Cardiac fibroblast (primary cell): ENCODE results near the gene BAMBI.

ENCODE experiments used
- DNase-seq, 2 donors: peaks; one replicate each; pipeline versions ENCODE4 v3.0.0 to v3.0.0-alpha.2; 2010; ENCODE audit warnings: low read depth in 2 of 2
- H3K4me3 ChIP-seq, 2 donors: replicated peaks in 1 of 2; 1 replicate in 1 of 2; 2 replicates in 1 of 2; pipeline ENCODE4 v1.5.1; 2011; ENCODE audit warnings: low read depth in 2 of 2, low read length in 2 of 2, mild to moderate bottlenecking in 2 of 2, moderate library complexity in 1 of 2
- TF ChIP-seq, protein P1 (sequence below): IDR thresholded peaks from one replicate; pipeline ENCODE4 v1.5.1; 2011; ENCODE audit warnings: low read depth, mild to moderate bottlenecking, low read length, inconsistent platforms

BAMBI gene

DNA sequence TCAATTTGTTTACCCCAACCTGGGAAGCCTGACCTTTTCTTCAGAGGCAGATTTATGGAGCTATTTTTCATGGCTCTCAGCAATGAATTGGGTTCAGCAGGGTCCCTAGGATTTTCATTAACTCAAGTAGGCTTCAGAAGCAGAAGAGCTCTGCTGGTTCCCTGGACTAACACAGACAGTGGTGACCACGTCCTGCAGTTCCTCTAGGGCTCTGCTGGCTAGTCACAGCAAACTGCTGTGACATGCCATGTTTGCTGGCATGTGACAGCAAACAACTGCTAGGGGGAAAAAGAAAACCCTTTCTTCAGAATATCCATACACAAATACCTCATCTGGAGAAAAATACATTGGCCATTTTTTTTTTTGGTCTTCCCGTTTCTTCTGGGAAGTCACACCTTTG, 13.2 kb downstream of the BAMBI start:
- TF ChIP-seq, protein P1, sequence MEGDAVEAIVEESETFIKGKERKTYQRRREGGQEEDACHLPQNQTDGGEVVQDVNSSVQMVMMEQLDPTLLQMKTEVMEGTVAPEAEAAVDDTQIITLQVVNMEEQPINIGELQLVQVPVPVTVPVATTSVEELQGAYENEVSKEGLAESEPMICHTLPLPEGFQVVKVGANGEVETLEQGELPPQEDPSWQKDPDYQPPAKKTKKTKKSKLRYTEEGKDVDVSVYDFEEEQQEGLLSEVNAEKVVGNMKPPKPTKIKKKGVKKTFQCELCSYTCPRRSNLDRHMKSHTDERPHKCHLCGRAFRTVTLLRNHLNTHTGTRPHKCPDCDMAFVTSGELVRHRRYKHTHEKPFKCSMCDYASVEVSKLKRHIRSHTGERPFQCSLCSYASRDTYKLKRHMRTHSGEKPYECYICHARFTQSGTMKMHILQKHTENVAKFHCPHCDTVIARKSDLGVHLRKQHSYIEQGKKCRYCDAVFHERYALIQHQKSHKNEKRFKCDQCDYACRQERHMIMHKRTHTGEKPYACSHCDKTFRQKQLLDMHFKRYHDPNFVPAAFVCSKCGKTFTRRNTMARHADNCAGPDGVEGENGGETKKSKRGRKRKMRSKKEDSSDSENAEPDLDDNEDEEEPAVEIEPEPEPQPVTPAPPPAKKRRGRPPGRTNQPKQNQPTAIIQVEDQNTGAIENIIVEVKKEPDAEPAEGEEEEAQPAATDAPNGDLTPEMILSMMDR: no peak
- no peak overlapping the region for H3K4me3 ChIP-seq
- no peak for DNase-seq

DNA sequence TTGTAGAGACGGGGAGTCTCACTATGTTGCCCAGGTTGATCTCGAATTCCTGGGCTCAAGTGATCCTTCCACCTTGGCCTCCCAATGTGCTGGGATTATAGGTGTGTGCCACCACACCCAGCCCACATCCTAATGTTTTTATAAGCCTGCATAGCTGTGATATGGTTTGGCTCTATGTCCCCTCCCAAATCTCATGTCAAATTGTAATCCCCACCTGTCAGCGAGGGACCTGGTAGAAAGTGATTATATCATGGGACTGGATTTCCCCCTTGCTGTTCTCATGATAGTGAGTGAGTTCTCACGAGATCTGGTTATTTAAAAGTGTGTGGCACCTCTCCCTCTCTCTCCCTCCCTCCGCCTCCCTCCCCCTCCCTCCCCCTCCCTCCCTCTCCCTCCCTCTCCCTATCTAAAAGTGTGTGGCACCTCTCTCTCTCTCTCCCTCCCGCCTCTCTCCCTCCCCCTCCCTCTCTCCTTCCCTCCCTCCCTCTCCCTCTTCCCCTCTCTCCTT, 13.9 kb downstream of the BAMBI start:
- DNase-seq: no peak
- no peak overlapping the region for H3K4me3 ChIP-seq
- TF ChIP-seq, protein P1: no peak

DNA sequence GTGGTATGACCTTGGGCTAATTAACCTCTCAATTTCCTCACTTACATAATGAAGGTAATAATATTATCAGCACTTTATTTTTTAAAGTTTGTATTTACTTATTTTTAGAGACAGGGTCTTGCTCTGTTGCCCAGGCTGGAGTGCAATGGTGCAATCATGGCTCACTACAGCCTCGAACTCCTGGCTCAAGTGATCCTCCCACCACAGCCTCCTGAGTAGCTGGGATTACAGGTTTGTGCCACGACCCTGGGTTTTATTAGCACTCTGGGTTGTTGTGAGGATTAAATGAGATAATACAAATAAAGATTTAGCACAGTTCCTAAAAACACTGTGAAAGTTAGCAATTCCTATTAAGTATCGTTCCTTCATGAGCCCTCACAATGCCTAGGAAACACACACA, 14.7 kb downstream of the BAMBI start:
- TF ChIP-seq, protein P1: no peak
- DNase-seq: no peak
- H3K4me3 ChIP-seq: no peak overlapping the region

DNA sequence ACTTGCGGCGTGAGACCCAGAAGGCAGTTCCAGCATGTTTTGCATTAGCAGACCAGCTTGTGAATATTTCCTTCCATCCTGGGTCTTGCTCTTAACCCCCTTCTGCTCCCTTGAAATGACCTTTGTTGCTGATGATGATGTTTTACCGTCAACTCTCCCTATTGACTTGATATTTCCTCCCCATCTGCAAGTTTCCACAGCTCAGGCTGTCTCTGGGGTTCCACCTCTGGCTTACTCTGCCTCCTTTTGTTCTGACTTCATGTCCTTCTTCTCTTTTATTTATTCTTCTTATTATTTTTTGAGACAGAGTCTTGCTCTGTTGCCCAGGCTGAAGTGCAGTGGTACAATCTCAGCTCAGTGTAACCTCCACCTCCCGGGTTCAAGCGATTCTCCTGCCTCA, 17.2 kb downstream of the BAMBI start:
- TF ChIP-seq, protein P1: no peak
- DNase-seq: no peak
- H3K4me3 ChIP-seq: no peak overlapping the region

DNA sequence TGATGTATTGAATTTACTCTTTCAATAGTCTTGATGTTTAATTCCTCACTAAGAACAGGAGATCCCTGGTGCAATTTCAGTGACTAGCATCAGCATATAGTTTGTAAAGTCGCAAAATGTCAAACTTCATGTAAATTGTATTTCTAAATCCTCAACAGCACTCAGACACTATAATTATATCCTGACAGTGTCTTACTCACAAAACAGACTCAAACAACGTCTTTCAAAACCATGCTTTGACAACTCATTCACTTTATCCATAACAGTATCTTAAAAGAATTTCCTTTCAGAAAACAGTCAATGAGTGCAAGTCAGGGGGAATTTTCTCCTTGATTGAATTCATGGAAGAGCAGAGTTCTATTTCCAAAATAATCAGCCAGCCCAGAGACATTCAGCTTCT, 20.8 kb downstream of the BAMBI start:
- TF ChIP-seq, protein P1: no peak
- DNase-seq: no peak
- H3K4me3 ChIP-seq: no peak overlapping the region

DNA sequence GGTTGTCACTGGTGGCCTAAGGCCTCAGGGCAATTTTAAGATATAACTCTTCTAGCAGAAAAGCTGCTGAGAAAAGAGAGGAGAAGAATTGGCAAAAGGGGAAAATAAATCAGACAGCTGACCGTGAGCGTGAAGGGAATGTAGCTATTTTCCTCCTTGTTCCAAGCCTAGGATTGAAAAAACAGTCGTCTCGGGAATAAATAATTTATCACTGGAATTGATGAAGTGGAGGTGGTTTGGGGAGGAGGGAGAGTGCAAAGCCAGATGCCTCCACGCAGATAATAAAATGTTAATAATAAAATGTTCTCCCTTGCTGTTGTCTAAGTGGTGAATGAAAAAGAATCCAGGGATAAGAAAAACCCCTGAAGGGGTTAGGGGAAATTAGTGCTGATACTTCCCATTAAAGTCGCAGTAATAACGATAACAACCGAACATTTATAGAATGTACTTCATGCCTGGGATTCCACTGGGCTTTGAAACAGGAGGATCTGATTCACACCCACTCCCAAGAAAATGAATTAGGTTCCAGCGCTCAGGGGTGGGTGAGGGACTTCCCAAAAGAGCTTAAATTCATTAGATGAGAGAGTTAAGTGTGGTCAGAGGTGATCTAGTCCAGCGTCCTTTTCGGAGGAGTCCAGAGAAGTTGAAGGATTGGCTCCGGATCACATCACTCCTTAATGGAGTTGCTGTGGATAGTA, 27.3 kb downstream of the BAMBI start:
- no peak overlapping the region for H3K4me3 ChIP-seq
- TF ChIP-seq, protein P1: no peak
- DNase-seq: no peak

DNA sequence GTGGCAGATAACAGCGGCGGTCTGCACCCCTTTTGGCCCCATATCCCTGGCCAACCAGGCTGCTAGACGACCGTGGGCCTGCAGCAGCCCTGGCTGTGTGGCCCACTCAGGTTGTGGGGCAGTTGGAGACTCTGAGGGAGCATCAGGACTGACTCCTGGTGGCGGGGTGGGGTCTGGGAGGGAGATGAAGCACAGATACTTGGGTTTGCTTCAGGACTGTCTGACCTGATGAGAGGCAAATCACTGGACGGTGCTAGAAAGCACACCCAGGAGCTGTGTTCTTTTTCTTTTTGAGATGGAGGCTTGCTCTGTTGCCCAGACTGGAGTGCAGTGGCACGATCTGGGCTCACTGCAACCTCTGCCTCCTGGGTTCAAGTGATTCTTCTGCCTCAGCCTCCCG, 28.2 kb downstream of the BAMBI start:
- no peak for DNase-seq
- H3K4me3 ChIP-seq: no peak overlapping the region
- TF ChIP-seq, protein P1: no peak
